Transverse colon (tissue), 4 donors: ENCODE results near the gene RIC8A. TPM values are rescaled to one million over a fixed set of nuclear protein-coding genes. Genes with fewer than 3 reads are reported as not detected.
A peak's percentile ranks its signal among the peaks of the same experiment; 100 is the strongest.

Source experiments
- DNase-seq: peaks from one replicate; pipeline ENCODE4 v3.0.0-alpha.2; 2019
- H3K27ac ChIP-seq, 4 donors: fragments of 200-600 bp; sonication (generic); 2 replicates each; pipeline ENCODE4 v1.5.1; 2016 to 2018; ENCODE audit warnings: inconsistent platforms in 4 of 4
- H3K27me3 ChIP-seq: fragments of 200-600 bp; sonication (generic); 2 replicates; pipeline ENCODE4 v1.5.1; 2017; ENCODE audit warnings: inconsistent platforms
- H3K36me3 ChIP-seq, 4 donors: fragments of 200-600 bp; sonication (generic); 2 replicates each; pipeline ENCODE4 v1.5.1; 2017 to 2019; ENCODE audit warnings: inconsistent platforms in 4 of 4
- H3K4me1 ChIP-seq, 4 donors: fragments of 200-600 bp; sonication (generic); 2 replicates each; pipeline ENCODE4 v1.5.1; 2017 to 2020; ENCODE audit warnings: inconsistent platforms in 4 of 4
- H3K4me3 ChIP-seq, 4 donors: fragments of 200-600 bp; sonication (generic); 1 replicate in 1 of 4; 2 replicates in 3 of 4; pipeline versions ENCODE4 v1.5.1 to v1.6.1; 2017 to 2019; ENCODE audit warnings: inconsistent platforms in 4 of 4
- H3K9me3 ChIP-seq, 2 donors: fragments of 200-600 bp; sonication (generic); 2 replicates each; pipeline ENCODE4 v1.5.1; 2017 to 2019; ENCODE audit warnings: inconsistent platforms in 2 of 2
- CTCF ChIP-seq, 5 experiments: fragments of 200-600 bp in 3 of 5; fragments of 450-650 bp in 2 of 5; sonication (generic) in 3 of 5; IDR thresholded peaks; 1 replicate in 2 of 5; 2 replicates in 3 of 5; pipeline ENCODE4 v1.5.1; 2016 to 2017; ENCODE audit warnings: antibody characterized with exemption in 5 of 5, inconsistent platforms in 3 of 5, mild to moderate bottlenecking in 2 of 5, moderate library complexity in 1 of 5
- EP300 ChIP-seq: sonication (generic); formaldehyde crosslinking; IDR thresholded peaks from one replicate; pipeline ENCODE4 v1.6.1; 2017; ENCODE audit warnings: antibody characterized with exemption, low read depth
- POLR2A ChIP-seq: fragments of 450-650 bp; IDR thresholded peaks from one replicate; pipeline ENCODE4 v1.6.1; 2016; ENCODE audit warnings: antibody characterized with exemption, mild to moderate bottlenecking, moderate library complexity
- POLR2AphosphoS5 ChIP-seq, 3 donors: sonication (generic); formaldehyde crosslinking; IDR thresholded peaks; one replicate each; pipeline ENCODE4 v1.6.1; 2016; ENCODE audit warnings: antibody characterized with exemption in 3 of 3
- WGBS, 2 donors: methylation state at CpG; one replicate each; pipeline ENCODE4 v1.1.5; 2018; ENCODE audit warnings: low coverage in 1 of 2; 5-methylcytosine and 5-hydroxymethylcytosine counted together
- in situ Hi-C, 4 donors: fragments of 200-750 bp; cut with MboI; loops; one replicate each; pipeline versions ENCODE4 v1.15.0 to v1.15.1; 2017; ENCODE audit warnings: low sequenced_read_pairs in 3 of 4, low pct_ligation_motif_present in 1 of 4, low pct_unique_long_range_greater_than_20kb in 1 of 4
- intact Hi-C: fragments of 100-400 bp; cut with DNase I; formaldehyde crosslinking; loops from one replicate; pipeline ENCODE4 v1.15.1; 2023; ENCODE audit warnings: low total_unique reads
- total RNA-seq, 4 donors: library from RNA; depleted of rRNA; stranded (reverse); fragments of >200 nt; gene quantifications; one replicate each; pipeline ENCODE4 v1.1.0, GENCODE V29; 2016

The RIC8A gene
- total RNA-seq, 4 donors from 2014 or later, result 59.2 to 145 (median 93.8) TPM

- intact Hi-C loops, result no loop called here
- in situ Hi-C loops, result no loop called here
- WGBS, 2 donors, result 95 to 97% methylated on average over 2 of the region's 2 CpGs
Measured at GRCh38 chr11:244376-244775, 36.9 kb downstream of the RIC8A start.

GRCh38 chr11:249062-249461, 41.6 kb downstream of the RIC8A start:
- 85 to 87% methylated on average over 7 to 8 of the region's 8 CpGs for WGBS, 2 donors
- Histone ChIP-seq H3K27ac (no peak overlapping the region), H3K27me3 (no peaks in the 10 kb centered on the region), H3K4me1 (no peaks in the 10 kb centered on the region), H3K9me3 (no peaks in the 10 kb centered on the region), H3K36me3 (peaks cover 0 to 56% (median 23%) of the 10 kb centered on the region in 4 donors), H3K4me3 (no peak overlapping the region)
- DNase-seq, result no peak
- intact Hi-C loops, result no loop called here
- in situ Hi-C loops, result no loop called here
- TF ChIP-seq POLR2A (no peak), POLR2AphosphoS5 (IDR thresholded peaks at IDR 0.05) (no peak), EP300 (no peak), CTCF (IDR thresholded peaks at IDR 0.05) (no peak)

More at GRCh38 chr11:244376-244775, 36.9 kb downstream of the RIC8A start:
- DNase-seq, result no peak
- Histone ChIP-seq H3K9me3 (no peaks in the 10 kb centered on the region), H3K27ac (no peak overlapping the region), H3K36me3 (peaks cover 0 to 66% (median 32%) of the 10 kb centered on the region in 4 donors), H3K4me1 (no peaks in the 10 kb centered on the region), H3K27me3 (no peaks in the 10 kb centered on the region), H3K4me3 (no peak overlapping the region)
- no peak for TF ChIP-seq POLR2A
- TF ChIP-seq POLR2AphosphoS5 (IDR thresholded peaks at IDR 0.05), result no peak
- no peak for TF ChIP-seq EP300

- Histone ChIP-seq H3K36me3 (peaks cover 0 to 44% (median 18%) of the 10 kb centered on the region in 4 donors), H3K27ac (no peak overlapping the region), H3K9me3 (no peaks in the 10 kb centered on the region), H3K4me1 (no peaks in the 10 kb centered on the region), H3K27me3 (no peaks in the 10 kb centered on the region), H3K4me3 (no peak overlapping the region)
- no peak for DNase-seq
- 83 to 95% methylated on average over 3 to 5 of the region's 5 CpGs for whole genome bisulfite sequencing, 2 donors
- in situ Hi-C loops (loop anchor here in 1 of 4 donors (10.0 kb wide), 1 partner anchor 115 kb away; the partner anchor contains the start of gene B4GALNT4), intact Hi-C loops (no loop called here)
- TF ChIP-seq EP300 (no peak), POLR2A (no peak), CTCF (IDR thresholded peaks at IDR 0.05) (no peak), POLR2AphosphoS5 (IDR thresholded peaks at IDR 0.05) (no peak)
Measured at GRCh38 chr11:250274-250673, 42.8 kb downstream of the RIC8A start.

GRCh38 chr11:250740-251299, 43.3 kb downstream of the RIC8A start:
- WGBS, 2 donors, result 79 to 87% methylated on average over 10 of the region's 10 CpGs
- intact Hi-C loops, result no loop called here

More at GRCh38 chr11:250740-251299, 43.3 kb downstream of the RIC8A start:
- Histone ChIP-seq H3K4me3 (no peak overlapping the region), H3K4me1 (no peaks in the 10 kb centered on the region), H3K9me3 (no peaks in the 10 kb centered on the region), H3K27ac (no peak overlapping the region), H3K36me3 (peaks cover 0 to 40% (median 18%) of the 10 kb centered on the region in 4 donors), H3K27me3 (no peaks in the 10 kb centered on the region)
- TF ChIP-seq CTCF (IDR thresholded peaks at IDR 0.05), result peak; percentile 54 to 66 (median 63)
- no peak for TF ChIP-seq POLR2A
- in situ Hi-C loops, result loop anchor here in 1 of 4 donors (10.0 kb wide), 1 partner anchor 114 kb away; the partner anchor contains the start of gene B4GALNT4
- DNase-seq, result peak; percentile 70
